Measurements from ENCODE around the gene PRSS2.
A peak's percentile ranks its signal among the peaks of the same experiment; 100 is the strongest.

Gene PRSS2

DNA sequence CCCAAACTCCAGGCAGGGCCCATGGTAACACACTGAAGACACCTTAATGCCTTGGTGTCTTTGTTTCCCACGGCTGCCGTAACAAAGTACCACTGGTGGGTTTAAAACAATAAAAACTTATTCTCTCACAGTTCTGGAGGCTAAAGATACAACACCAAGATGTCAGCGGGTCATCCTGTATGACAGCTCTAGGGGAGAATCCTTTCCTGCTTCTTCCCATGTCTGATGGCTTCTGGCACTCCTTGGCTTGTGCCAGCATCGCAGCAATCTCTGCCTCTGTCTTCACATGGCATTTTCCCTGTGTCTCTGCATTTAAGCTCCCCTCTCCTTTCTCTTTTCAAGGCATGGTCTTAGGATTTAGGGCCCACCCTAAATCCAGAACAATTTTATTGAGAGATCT is 33.1 kb downstream of the PRSS2 start:
- no peak for DNase-seq (ENCODE audit: low read depth)
- TF ChIP-seq CTCF (conservative IDR thresholded peaks at IDR 0.05; ENCODE audit: control insufficient read depth, insufficient read depth, low read depth, low read length) = no peak
- no peak overlapping the region for H3K4me3 ChIP-seq (ENCODE audit: control insufficient read depth, low read depth, low read length)

DNA sequence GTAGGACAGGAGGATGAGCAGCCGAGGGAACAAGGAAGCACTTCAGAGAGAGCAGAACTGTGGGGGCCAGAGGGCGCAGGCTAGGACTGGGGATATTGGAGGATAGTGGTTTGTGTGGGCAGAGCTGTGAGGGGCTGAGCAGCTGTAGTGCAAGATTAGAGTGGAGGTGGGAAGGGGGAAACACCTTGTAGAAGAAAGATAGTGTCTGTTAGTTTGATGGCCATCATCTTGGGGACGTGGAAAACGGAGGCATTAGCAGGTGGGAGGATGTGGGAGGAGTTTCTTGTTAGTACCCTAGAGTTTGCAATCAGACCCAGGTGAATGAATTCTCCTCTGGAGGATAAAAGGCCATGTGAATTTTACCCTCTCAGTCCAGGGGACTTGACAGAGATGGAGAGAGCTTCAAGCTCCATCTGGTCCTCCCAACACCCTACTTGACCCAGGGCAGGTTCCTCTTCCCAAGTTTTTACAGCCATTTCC is 34.0 kb downstream of the PRSS2 start:
- DNase-seq (ENCODE audit: low read depth) = no peak

GRCh38 chr7:142805350-142806021 is 34.7 kb downstream of the PRSS2 start:
- no peak for DNase-seq (ENCODE audit: low read depth)
- no peak for TF ChIP-seq CTCF (conservative IDR thresholded peaks at IDR 0.05; ENCODE audit: control insufficient read depth, insufficient read depth, low read depth, low read length)
- no peak overlapping the region for H3K4me3 ChIP-seq (ENCODE audit: control insufficient read depth, low read depth, low read length)

More for the DNA sequence above, 34.0 kb downstream of the PRSS2 start:
- no peak for TF ChIP-seq CTCF (conservative IDR thresholded peaks at IDR 0.05; ENCODE audit: control insufficient read depth, insufficient read depth, low read depth, low read length)
- no peak overlapping the region for H3K4me3 ChIP-seq (ENCODE audit: control insufficient read depth, low read depth, low read length)

GRCh38 chr7:142806022-142806356 is 35.2 kb downstream of the PRSS2 start:
- no peak for TF ChIP-seq CTCF (conservative IDR thresholded peaks at IDR 0.05; ENCODE audit: control insufficient read depth, insufficient read depth, low read depth, low read length)
- no peak for DNase-seq (ENCODE audit: low read depth)
- H3K4me3 ChIP-seq (ENCODE audit: control insufficient read depth, low read depth, low read length) = no peak overlapping the region

DNA sequence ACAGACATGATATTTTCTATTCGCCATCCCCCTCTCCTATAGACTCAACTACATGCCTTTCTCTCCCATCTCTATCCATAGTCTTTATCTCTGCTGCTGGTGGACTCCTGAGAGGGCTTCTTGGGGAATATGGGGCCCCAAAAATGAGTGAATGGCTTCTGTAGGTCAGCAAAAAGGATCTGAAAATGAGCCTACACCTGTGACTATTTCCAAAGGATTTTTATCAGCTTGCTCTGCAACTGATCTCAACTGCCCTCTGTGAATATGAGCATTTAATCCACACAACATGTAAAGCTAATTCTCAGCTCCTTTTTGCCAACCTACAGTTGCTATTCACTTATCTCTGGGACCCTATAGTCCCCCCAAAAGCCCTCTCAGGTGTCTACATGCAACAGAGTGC is 36.2 kb downstream of the PRSS2 start:
- no peak for TF ChIP-seq CTCF (conservative IDR thresholded peaks at IDR 0.05; ENCODE audit: control insufficient read depth, insufficient read depth, low read depth, low read length)
- DNase-seq (ENCODE audit: low read depth) = no peak
- no peak overlapping the region for H3K4me3 ChIP-seq (ENCODE audit: control insufficient read depth, low read depth, low read length)

- peak; percentile 45 for DNase-seq (ENCODE audit: low read depth)
- H3K4me3 ChIP-seq (ENCODE audit: control insufficient read depth, low read depth, low read length) = no peak overlapping the region
These were observed 37.2 kb downstream of the PRSS2 start for GRCh38 chr7:142807855-142808460.

More at GRCh38 chr7:142807855-142808460, 37.2 kb downstream of the PRSS2 start:
- no peak for TF ChIP-seq CTCF (conservative IDR thresholded peaks at IDR 0.05; ENCODE audit: control insufficient read depth, insufficient read depth, low read depth, low read length)
